ENCODE results near the gene NAPB.

GRCh38 chr20:23452776-23453175, 31.5 kb upstream of the NAPB start, which contains the start of gene CST11:
- TF ChIP-seq CTCF (conservative IDR thresholded peaks at IDR 0.05; ENCODE audit: low read length) (no peak), EZH2phosphoT487 (IDR thresholded peaks at IDR 0.05; ENCODE audit: borderline replicate concordance) (no peak)
